Measurements from ENCODE around the gene SPRED2. TPM values are rescaled to one million over a fixed set of nuclear protein-coding genes. Genes with fewer than 3 reads are reported as not detected.

SPRED2 gene
- total and polyA plus RNA-seq, 12 donors, result 10.2 to 20.7 (median 17.0) TPM

DNA sequence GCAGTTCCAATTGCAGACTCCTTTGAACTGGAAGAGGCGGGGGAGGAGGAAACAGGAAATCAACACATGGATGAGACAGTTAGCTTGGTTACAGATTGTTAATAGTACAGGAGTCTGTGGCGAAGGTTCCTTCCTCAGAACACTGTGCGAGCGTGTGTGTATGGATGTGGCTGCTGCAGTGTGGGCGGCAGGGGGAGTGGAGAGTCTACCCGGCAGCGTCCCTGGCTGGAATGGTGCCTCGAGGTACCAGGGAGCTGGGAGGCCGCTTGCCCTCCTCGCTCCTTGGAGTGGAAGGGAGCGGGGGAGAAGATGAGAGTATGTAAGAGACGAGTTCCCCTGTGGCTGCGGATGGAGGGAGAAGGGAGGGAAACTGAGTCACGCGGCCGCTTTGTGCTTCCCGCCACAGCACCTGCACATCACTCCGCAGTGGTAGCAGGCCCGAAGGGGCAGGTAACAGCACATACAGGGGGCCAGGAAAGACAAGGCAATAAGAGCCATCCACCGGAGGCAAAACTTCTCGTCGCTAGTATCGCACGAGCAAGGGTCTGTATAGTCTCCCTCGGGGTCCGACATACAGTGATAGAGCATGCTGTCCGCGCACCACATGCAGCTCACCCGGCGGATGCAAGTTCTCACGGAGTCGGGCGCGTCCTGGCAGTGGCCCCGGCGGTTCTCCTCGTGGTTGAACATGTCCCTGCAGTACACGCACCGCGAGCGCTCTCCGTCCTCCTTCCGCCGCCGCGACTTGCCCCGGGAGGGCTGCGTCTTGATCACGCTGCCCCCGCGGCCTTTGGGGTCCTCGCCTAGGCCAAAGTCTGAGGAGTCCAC is 119.1 kb downstream of the SPRED2 start:
- H3K9me3 ChIP-seq, result no peaks in the 10 kb centered on the region
- peak in 6 of 9 donors; percentile 8 to 45 (median 25) for TF ChIP-seq CTCF (IDR thresholded peaks at IDR 0.05)
- peak in 3 of 8 donors; percentile 31 to 42 (median 31) for ATAC-seq
- H3K27ac ChIP-seq, result peak overlapping the region in 5 of 10 donors; percentile 10 to 90 (median 30)
- H3K4me1 ChIP-seq, result peaks cover 9 to 57% (median 22%) of the 10 kb centered on the region in 9 donors
- intact Hi-C loops (cut with DNase I), result loop anchor here in 4 of 10 donors (5.0 to 10.0 kb wide), 4 partner anchors 36 to 121 kb away; partner anchors contain the start of gene SPRED2 (in 2 of the 4)
- DNase-seq, result no peak
- 89 to 90% methylated on average over 52 of the region's 52 CpGs for WGBS, 2 donors
- H3K4me3 ChIP-seq, result no peak overlapping the region
- H3K27me3 ChIP-seq, result no peaks in the 10 kb centered on the region
- peaks cover 0 to 61% (median 21%) of the 10 kb centered on the region in 9 donors for H3K36me3 ChIP-seq

DNA sequence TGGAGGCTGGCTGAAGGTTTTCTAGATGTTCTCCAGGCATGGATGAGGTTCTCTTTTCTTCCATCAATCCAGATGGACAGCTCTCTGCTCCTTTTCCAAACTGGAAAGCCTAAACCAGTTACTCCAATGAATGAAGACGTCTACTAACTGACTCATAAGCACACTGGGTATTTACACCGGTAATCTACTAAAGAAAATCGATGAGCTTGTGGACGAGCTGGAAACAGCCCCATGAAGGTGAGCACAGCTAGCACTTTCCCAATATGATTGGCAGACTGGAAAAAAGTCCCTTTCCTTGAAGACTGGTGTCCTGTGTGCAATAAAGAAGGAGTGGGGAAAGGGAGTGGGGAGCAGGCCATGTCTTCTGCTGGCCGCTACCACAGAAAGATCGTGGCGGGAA is 120.8 kb downstream of the SPRED2 start:
- Histone ChIP-seq H3K4me3 (no peak overlapping the region), H3K36me3 (peaks cover 0 to 56% (median 21%) of the 10 kb centered on the region in 9 donors)

GRCh38 chr2:65311049-65311448 is 121.3 kb downstream of the SPRED2 start:
- 62 to 71% methylated on average over 6 of the region's 6 CpGs for WGBS, 2 donors
- H3K4me1 ChIP-seq, result peaks cover 9 to 54% (median 22%) of the 10 kb centered on the region in 9 donors
- no peak for ATAC-seq
- H3K27me3 ChIP-seq, result no peaks in the 10 kb centered on the region
- no peak for DNase-seq
- H3K36me3 ChIP-seq, result peaks cover 0 to 52% (median 21%) of the 10 kb centered on the region in 9 donors
- peak overlapping the region in 9 of 10 donors; percentile 33 to 90 (median 59) for H3K27ac ChIP-seq
- H3K9me3 ChIP-seq, result no peaks in the 10 kb centered on the region
- intact Hi-C loops (cut with DNase I), result loop anchor here in 4 of 10 donors (2.0 to 10.0 kb wide), 7 partner anchors 34 to 124 kb away; partner anchors contain the start of gene SPRED2 (in 3 of the 4)
- TF ChIP-seq CTCF (IDR thresholded peaks at IDR 0.05), result no peak
- H3K4me3 ChIP-seq, result no peak overlapping the region

More for the DNA sequence above, 120.8 kb downstream of the SPRED2 start:
- no peaks in the 10 kb centered on the region for H3K9me3 ChIP-seq
- H3K4me1 ChIP-seq, result peaks cover 9 to 59% (median 22%) of the 10 kb centered on the region in 9 donors
- intact Hi-C loops (cut with DNase I), result loop anchor here in 4 of 10 donors (2.0 to 10.0 kb wide), 7 partner anchors 34 to 123 kb away; partner anchors contain the start of gene SPRED2 (in 3 of the 4)
- peak overlapping the region in 7 of 10 donors; percentile 33 to 90 (median 59) for H3K27ac ChIP-seq
- ATAC-seq (no peak), DNase-seq (no peak)
- H3K27me3 ChIP-seq, result no peaks in the 10 kb centered on the region
- no peak for TF ChIP-seq CTCF (IDR thresholded peaks at IDR 0.05)
- 92 to 96% methylated on average over 7 of the region's 7 CpGs for WGBS, 2 donors

- Histone ChIP-seq H3K9me3 (no peaks in the 10 kb centered on the region), H3K27me3 (no peaks in the 10 kb centered on the region), H3K4me3 (peak overlapping the region in 1 of 10 donors; percentile 9), H3K4me1 (peaks cover 9 to 50% (median 22%) of the 10 kb centered on the region in 9 donors), H3K36me3 (peaks cover 0 to 43% (median 18%) of the 10 kb centered on the region in 9 donors), H3K27ac (peak overlapping the region; percentile 52 to 90 (median 82))
- no peak for TF ChIP-seq CTCF (IDR thresholded peaks at IDR 0.05)
- 76 to 81% methylated on average over 8 of the region's 8 CpGs for WGBS, 2 donors
- DNase-seq (no peak), ATAC-seq (peak in 2 of 8 donors; percentile 14 to 16)
- intact Hi-C loops (cut with DNase I), result loop anchor here in 5 of 10 donors (1.0 to 10.0 kb wide), 8 partner anchors 8 to 125 kb away; partner anchors contain the start of gene SPRED2 (in 4 of the 5)
These were observed 122.7 kb downstream of the SPRED2 start for GRCh38 chr2:65309699-65310098.
